ENCODE results near the gene GTSF1L.

GTSF1L gene

GRCh38 chr20:43690943-43691598, 35.7 kb downstream of the GTSF1L start:
- H3K4me3 ChIP-seq (ENCODE audit: low read length in 2 of 2) = no peak overlapping the region
- no peaks in the 10 kb centered on the region for H3K27me3 ChIP-seq (ENCODE audit: control insufficient read depth in 1 of 2, insufficient read depth in 2 of 2, low read length in 2 of 2)
- H3K9me3 ChIP-seq (ENCODE audit: control insufficient read depth in 2 of 2, low read length in 2 of 2) = no peaks in the 10 kb centered on the region
- no peaks in the 10 kb centered on the region for H3K36me3 ChIP-seq (ENCODE audit: control insufficient read depth in 2 of 2, insufficient read depth in 2 of 2, low read length in 2 of 2)
- no peak overlapping the region for H3K27ac ChIP-seq (ENCODE audit: low read length)
- H3K4me1 ChIP-seq (ENCODE audit: control insufficient read depth, insufficient read depth, low read length) = no peaks in the 10 kb centered on the region
- no peak overlapping the region for H3K9ac ChIP-seq (ENCODE audit: low read length in 2 of 2)

DNA sequence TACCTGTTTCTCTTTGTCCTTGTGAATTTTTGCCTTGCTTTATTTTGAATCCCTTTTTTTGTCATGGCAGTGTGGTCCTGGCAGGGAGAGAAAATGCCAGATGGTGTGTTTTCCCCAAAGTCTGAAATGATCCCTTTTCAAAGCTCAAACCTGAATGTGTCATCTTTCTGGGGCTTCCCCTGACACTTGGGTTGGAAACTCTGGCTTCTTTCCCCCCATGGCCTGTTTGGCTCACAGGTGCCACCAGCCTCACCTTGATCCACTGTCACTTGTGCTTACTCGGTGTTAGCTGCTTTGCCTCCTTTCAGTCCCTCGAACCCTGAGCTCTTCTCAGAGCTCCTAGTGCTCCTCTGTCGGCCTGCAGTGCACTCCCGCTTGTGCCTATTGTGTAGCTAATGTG, 37.6 kb downstream of the GTSF1L start:
- Histone ChIP-seq H3K27ac (ENCODE audit: low read length) (no peak overlapping the region), H3K9ac (ENCODE audit: low read length in 2 of 2) (no peak overlapping the region), H3K4me1 (ENCODE audit: control insufficient read depth, insufficient read depth, low read length) (no peaks in the 10 kb centered on the region), H3K9me3 (ENCODE audit: control insufficient read depth in 2 of 2, low read length in 2 of 2) (no peaks in the 10 kb centered on the region), H3K27me3 (ENCODE audit: control insufficient read depth in 1 of 2, insufficient read depth in 2 of 2, low read length in 2 of 2) (no peaks in the 10 kb centered on the region), H3K4me3 (ENCODE audit: low read length in 2 of 2) (no peak overlapping the region), H3K36me3 (ENCODE audit: control insufficient read depth in 2 of 2, insufficient read depth in 2 of 2, low read length in 2 of 2) (no peaks in the 10 kb centered on the region)

GRCh38 chr20:43686820-43687219, 40.0 kb downstream of the GTSF1L start:
- Histone ChIP-seq H3K27ac (ENCODE audit: low read length) (no peak overlapping the region), H3K4me3 (ENCODE audit: low read length in 2 of 2) (no peak overlapping the region), H3K36me3 (ENCODE audit: control insufficient read depth in 2 of 2, insufficient read depth in 2 of 2, low read length in 2 of 2) (no peaks in the 10 kb centered on the region), H3K9me3 (ENCODE audit: control insufficient read depth in 2 of 2, low read length in 2 of 2) (no peaks in the 10 kb centered on the region), H3K9ac (ENCODE audit: low read length in 2 of 2) (no peak overlapping the region), H3K4me1 (ENCODE audit: control insufficient read depth, insufficient read depth, low read length) (no peaks in the 10 kb centered on the region), H3K27me3 (ENCODE audit: control insufficient read depth in 1 of 2, insufficient read depth in 2 of 2, low read length in 2 of 2) (no peaks in the 10 kb centered on the region)

DNA sequence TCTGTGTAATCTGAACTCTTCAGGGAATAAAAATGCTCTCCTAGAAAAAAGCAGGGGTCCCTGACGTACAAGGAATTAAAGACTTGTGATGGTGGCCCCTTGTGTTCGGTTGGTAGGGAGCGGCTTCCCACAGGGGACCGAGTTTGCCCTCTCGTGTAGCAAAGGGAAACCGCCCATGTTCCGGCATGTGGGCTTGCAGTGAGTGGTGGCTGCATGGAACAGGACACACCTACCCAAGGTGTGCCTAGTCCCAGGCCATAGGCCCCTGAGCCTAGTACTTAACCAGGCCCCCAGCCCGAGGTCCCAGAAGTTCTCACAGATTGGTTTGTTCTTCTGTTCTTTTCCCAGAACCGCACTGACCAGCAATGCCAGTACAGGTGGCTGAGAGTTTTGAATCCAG, 44.4 kb downstream of the GTSF1L start:
- no peaks in the 10 kb centered on the region for H3K4me1 ChIP-seq (ENCODE audit: control insufficient read depth, insufficient read depth, low read length)
- no peaks in the 10 kb centered on the region for H3K27me3 ChIP-seq (ENCODE audit: control insufficient read depth in 1 of 2, insufficient read depth in 2 of 2, low read length in 2 of 2)
- no peak overlapping the region for H3K9ac ChIP-seq (ENCODE audit: low read length in 2 of 2)
- H3K27ac ChIP-seq (ENCODE audit: low read length) = no peak overlapping the region
- H3K36me3 ChIP-seq (ENCODE audit: control insufficient read depth in 2 of 2, insufficient read depth in 2 of 2, low read length in 2 of 2) = no peaks in the 10 kb centered on the region
- no peaks in the 10 kb centered on the region for H3K9me3 ChIP-seq (ENCODE audit: control insufficient read depth in 2 of 2, low read length in 2 of 2)
- H3K4me3 ChIP-seq (ENCODE audit: low read length in 2 of 2) = no peak overlapping the region

DNA sequence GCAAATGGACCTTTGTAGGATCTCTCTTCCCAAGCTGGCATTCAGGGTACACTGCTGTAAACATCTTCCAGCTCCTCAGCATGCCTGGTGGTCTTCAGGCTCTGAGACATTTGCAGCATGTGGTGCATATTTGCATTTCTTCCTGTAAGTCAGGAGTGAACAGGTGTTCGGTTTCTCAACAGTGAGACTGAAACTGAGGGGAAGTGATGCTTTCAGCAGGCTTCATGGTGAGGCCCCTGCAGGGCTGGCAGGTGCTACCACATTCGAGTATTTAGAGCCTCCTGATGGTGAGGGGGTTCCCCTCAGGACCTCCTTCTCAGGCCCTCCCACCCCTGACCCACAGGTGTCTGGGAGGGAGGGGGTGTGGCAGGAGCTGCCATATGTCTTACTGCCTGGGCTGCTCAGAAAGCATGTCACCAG, 44.8 kb downstream of the GTSF1L start:
- H3K27me3 ChIP-seq (ENCODE audit: control insufficient read depth in 1 of 2, insufficient read depth in 2 of 2, low read length in 2 of 2) = no peaks in the 10 kb centered on the region
- H3K4me3 ChIP-seq (ENCODE audit: low read length in 2 of 2) = no peak overlapping the region
- H3K36me3 ChIP-seq (ENCODE audit: control insufficient read depth in 2 of 2, insufficient read depth in 2 of 2, low read length in 2 of 2) = no peaks in the 10 kb centered on the region
- no peaks in the 10 kb centered on the region for H3K9me3 ChIP-seq (ENCODE audit: control insufficient read depth in 2 of 2, low read length in 2 of 2)
- no peaks in the 10 kb centered on the region for H3K4me1 ChIP-seq (ENCODE audit: control insufficient read depth, insufficient read depth, low read length)
- H3K27ac ChIP-seq (ENCODE audit: low read length) = no peak overlapping the region
- H3K9ac ChIP-seq (ENCODE audit: low read length in 2 of 2) = no peak overlapping the region

DNA sequence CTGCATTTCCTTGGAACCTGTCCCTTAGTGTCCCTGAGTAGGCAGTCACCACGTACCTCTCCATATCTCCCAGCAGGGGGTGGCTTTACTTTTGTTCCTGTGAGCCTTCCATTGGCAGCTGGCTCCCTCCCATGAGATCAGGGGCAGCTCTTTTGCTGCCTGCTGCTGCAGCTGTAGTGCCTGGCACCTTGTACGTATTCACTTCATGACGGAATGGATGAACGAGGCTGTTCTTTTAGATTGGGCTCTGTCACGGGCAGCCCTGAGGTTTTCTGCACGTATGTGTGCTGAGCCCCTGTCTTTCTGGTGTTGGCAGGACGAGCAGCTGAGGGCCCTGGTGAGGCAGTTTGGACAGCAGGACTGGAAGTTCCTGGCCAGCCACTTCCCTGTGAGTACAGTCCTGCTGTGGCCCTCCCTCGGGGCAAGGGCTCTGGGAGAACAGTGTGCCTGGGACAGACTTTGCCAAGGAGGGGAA, 45.3 kb downstream of the GTSF1L start:
- H3K4me1 ChIP-seq (ENCODE audit: control insufficient read depth, insufficient read depth, low read length) = no peaks in the 10 kb centered on the region
- no peak overlapping the region for H3K4me3 ChIP-seq (ENCODE audit: low read length in 2 of 2)
- no peak overlapping the region for H3K27ac ChIP-seq (ENCODE audit: low read length)

DNA sequence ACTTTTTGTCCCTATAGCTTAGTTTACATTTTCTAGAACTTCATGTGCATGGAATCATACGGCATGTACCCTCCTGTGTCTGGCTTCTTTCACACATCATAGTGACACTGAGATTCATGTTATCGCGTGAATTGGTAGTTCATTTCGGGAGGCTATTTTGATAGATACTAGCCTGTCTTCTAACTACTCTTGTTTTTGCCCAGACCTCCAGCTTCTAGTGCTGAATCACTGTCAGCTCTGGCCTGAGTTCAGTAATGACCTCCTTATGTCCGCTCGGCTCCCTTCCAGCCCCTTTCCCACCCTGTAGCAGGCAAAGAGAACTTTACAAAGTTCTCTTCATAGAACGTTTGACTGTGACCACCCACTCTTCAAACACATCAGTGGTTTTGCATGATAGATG, 45.8 kb downstream of the GTSF1L start:
- Histone ChIP-seq H3K4me3 (ENCODE audit: low read length in 2 of 2) (no peak overlapping the region), H3K4me1 (ENCODE audit: control insufficient read depth, insufficient read depth, low read length) (no peaks in the 10 kb centered on the region), H3K27me3 (ENCODE audit: control insufficient read depth in 1 of 2, insufficient read depth in 2 of 2, low read length in 2 of 2) (no peaks in the 10 kb centered on the region), H3K36me3 (ENCODE audit: control insufficient read depth in 2 of 2, insufficient read depth in 2 of 2, low read length in 2 of 2) (no peaks in the 10 kb centered on the region), H3K27ac (ENCODE audit: low read length) (no peak overlapping the region), H3K9me3 (ENCODE audit: control insufficient read depth in 2 of 2, low read length in 2 of 2) (no peaks in the 10 kb centered on the region), H3K9ac (ENCODE audit: low read length in 2 of 2) (no peak overlapping the region)

More for the DNA sequence above, 45.3 kb downstream of the GTSF1L start:
- no peak overlapping the region for H3K9ac ChIP-seq (ENCODE audit: low read length in 2 of 2)
- H3K27me3 ChIP-seq (ENCODE audit: control insufficient read depth in 1 of 2, insufficient read depth in 2 of 2, low read length in 2 of 2) = no peaks in the 10 kb centered on the region
- no peaks in the 10 kb centered on the region for H3K9me3 ChIP-seq (ENCODE audit: control insufficient read depth in 2 of 2, low read length in 2 of 2)
- H3K36me3 ChIP-seq (ENCODE audit: control insufficient read depth in 2 of 2, insufficient read depth in 2 of 2, low read length in 2 of 2) = no peaks in the 10 kb centered on the region

DNA sequence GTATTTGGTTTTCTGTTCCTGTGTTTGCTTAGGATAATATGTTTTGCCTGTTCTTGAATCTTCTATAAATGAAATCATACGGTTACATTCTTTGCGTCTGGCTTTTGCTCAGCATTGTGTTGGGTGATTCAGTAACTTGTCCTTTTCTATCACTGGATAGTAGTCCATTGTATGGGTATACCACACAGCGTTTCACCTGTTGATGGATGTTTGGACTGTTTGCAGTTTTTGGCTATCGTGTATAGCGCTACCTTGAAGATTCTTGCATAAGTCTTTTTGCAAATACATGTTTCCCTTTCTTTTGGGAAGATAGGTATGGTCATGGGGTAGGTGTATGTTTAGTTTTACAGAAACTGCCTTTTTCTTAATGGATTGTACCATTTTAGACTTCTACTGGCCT, 50.4 kb downstream of the GTSF1L start:
- Histone ChIP-seq H3K4me3 (ENCODE audit: low read length in 2 of 2) (no peak overlapping the region), H3K27me3 (ENCODE audit: control insufficient read depth in 1 of 2, insufficient read depth in 2 of 2, low read length in 2 of 2) (no peaks in the 10 kb centered on the region), H3K27ac (ENCODE audit: low read length) (no peak overlapping the region), H3K9ac (ENCODE audit: low read length in 2 of 2) (no peak overlapping the region), H3K36me3 (ENCODE audit: control insufficient read depth in 2 of 2, insufficient read depth in 2 of 2, low read length in 2 of 2) (no peaks in the 10 kb centered on the region), H3K4me1 (ENCODE audit: control insufficient read depth, insufficient read depth, low read length) (no peaks in the 10 kb centered on the region), H3K9me3 (ENCODE audit: control insufficient read depth in 2 of 2, low read length in 2 of 2) (no peaks in the 10 kb centered on the region)

All from stomach smooth muscle (tissue), 2 donors.